Uterus (tissue), 2 donors: Measurements from ENCODE around the gene CDC123.

Experiments used
- POLR2A ChIP-seq, 2 donors: fragments of 450-650 bp; IDR thresholded peaks; one replicate each; pipeline ENCODE4 v1.6.1; 2016; ENCODE audit warnings: antibody characterized with exemption in 2 of 2, mild to moderate bottlenecking in 1 of 2, moderate library complexity in 1 of 2
- TF ChIP-seq, protein P1 (sequence below), 4 experiments: fragments of 200-600 bp in 2 of 4; fragments of 450-650 bp in 2 of 4; sonication (generic) in 2 of 4; IDR thresholded peaks; one replicate each; pipeline ENCODE4 v1.5.1; 2016 to 2019; ENCODE audit warnings: antibody characterized with exemption in 4 of 4, mild to moderate bottlenecking in 2 of 4, moderate library complexity in 1 of 4

GRCh38 chr10:12237265-12238220 lies 41.6 kb downstream of the CDC123 start:
- TF ChIP-seq, protein P1, sequence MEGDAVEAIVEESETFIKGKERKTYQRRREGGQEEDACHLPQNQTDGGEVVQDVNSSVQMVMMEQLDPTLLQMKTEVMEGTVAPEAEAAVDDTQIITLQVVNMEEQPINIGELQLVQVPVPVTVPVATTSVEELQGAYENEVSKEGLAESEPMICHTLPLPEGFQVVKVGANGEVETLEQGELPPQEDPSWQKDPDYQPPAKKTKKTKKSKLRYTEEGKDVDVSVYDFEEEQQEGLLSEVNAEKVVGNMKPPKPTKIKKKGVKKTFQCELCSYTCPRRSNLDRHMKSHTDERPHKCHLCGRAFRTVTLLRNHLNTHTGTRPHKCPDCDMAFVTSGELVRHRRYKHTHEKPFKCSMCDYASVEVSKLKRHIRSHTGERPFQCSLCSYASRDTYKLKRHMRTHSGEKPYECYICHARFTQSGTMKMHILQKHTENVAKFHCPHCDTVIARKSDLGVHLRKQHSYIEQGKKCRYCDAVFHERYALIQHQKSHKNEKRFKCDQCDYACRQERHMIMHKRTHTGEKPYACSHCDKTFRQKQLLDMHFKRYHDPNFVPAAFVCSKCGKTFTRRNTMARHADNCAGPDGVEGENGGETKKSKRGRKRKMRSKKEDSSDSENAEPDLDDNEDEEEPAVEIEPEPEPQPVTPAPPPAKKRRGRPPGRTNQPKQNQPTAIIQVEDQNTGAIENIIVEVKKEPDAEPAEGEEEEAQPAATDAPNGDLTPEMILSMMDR (IDR thresholded peaks at IDR 0.05), result no peak
- TF ChIP-seq POLR2A (IDR thresholded peaks at IDR 0.05), result no peak
